SK-N-SH (cell line): Measurements from ENCODE around the gene USP13. TPM values are rescaled to one million over a fixed set of nuclear protein-coding genes. Genes with fewer than 3 reads are reported as not detected.

ENCODE experiments used
- CTCF ChIA-PET: fragments of 300-600, 350-600 bp; formaldehyde crosslinking; extraction: SDS; loops from one replicate; lab custom pipeline; 2021; lab: Yijun Ruan, JAX
- POLR2A ChIA-PET: fragments of 350-600 bp; sonication (Branson Sonifier 250); formaldehyde crosslinking; extraction: SDS; loops from one replicate; lab custom pipeline; 2020; ENCODE audit warnings: antibody characterized with exemption, inconsistent platforms; lab: Yijun Ruan, JAX
- DNase-seq: peaks from one replicate; pipeline ENCODE4 v3.0.0; 2012
- H2AFZ ChIP-seq: fragments of 200-600 bp; sonication (generic); 2 replicates; pipeline ENCODE4 v1.8.1; 2016; ENCODE audit warnings: antibody characterized with exemption, mild to moderate bottlenecking, low read depth
- H3F3A ChIP-seq: fragments of 200-600 bp; sonication (generic); replicated peaks from 2 replicates; pipeline ENCODE3; 2016; ENCODE audit warnings: antibody characterized with exemption, mild to moderate bottlenecking; ENCODE audit not compliant: insufficient read depth
- H3K27ac ChIP-seq, 2 experiments: fragments of 200-500 bp in 1 of 2; fragments of 200-600 bp in 1 of 2; sonication (Bioruptor generic) in 1 of 2; sonication (generic), shearing (Covaris generic) in 1 of 2; 2 replicates each; pipeline versions ENCODE4 v1.5.1 to v1.6.1; 2014 to 2016; ENCODE audit warnings: low read depth in 2 of 2, inconsistent platforms in 1 of 2, low read length in 1 of 2, mild to moderate bottlenecking in 1 of 2, mixed read lengths in 1 of 2
- H3K27me3 ChIP-seq: fragments of 200-600 bp; sonication (generic), shearing (Covaris generic); 2 replicates; pipeline ENCODE4 v1.6.1; 2016; ENCODE audit warnings: mixed run types; ENCODE audit not compliant: insufficient read depth
- H3K36me3 ChIP-seq, 2 experiments: fragments of 200-500 bp in 1 of 2; fragments of 200-600 bp in 1 of 2; sonication (Bioruptor generic) in 1 of 2; sonication (generic) in 1 of 2; replicated peaks in 1 of 2; 2 replicates each; pipeline versions ENCODE3 to v1.5.1; 2014 to 2016; ENCODE audit warnings: low read length in 1 of 2, mild to moderate bottlenecking in 1 of 2; ENCODE audit not compliant: insufficient read depth in 2 of 2, control insufficient read depth in 1 of 2
- H3K4me1 ChIP-seq, 2 experiments: fragments of 200-500 bp in 1 of 2; fragments of 200-600 bp in 1 of 2; sonication (Bioruptor generic) in 1 of 2; sonication (generic), shearing (Covaris generic) in 1 of 2; 2 replicates each; pipeline versions ENCODE4 v1.5.1 to v1.6.1; 2014 to 2016; ENCODE audit warnings: low read depth in 1 of 2, low read length in 1 of 2, mixed run types in 1 of 2; ENCODE audit not compliant: insufficient read depth in 2 of 2, control insufficient read depth in 1 of 2
- H3K4me2 ChIP-seq: fragments of 200-600 bp; sonication (generic), shearing (Covaris generic); 2 replicates; pipeline ENCODE4 v1.6.1; 2017; ENCODE audit warnings: mixed run types
- H3K4me3 ChIP-seq, 2 experiments: fragments of 200-500 bp in 1 of 2; fragments of 200-600 bp in 1 of 2; sonication (Bioruptor generic) in 1 of 2; sonication (generic), shearing (Covaris generic) in 1 of 2; 2 replicates each; pipeline versions ENCODE4 v1.5.1 to v1.8.1; 2014 to 2016; ENCODE audit warnings: low read depth in 2 of 2, inconsistent platforms in 1 of 2, low read length in 1 of 2, mild to moderate bottlenecking in 1 of 2, mixed read lengths in 1 of 2, moderate library complexity in 1 of 2
- H3K79me2 ChIP-seq: fragments of 200-600 bp; sonication (generic); 2 replicates; pipeline ENCODE4 v1.8.1; 2017; ENCODE audit warnings: mild to moderate bottlenecking; ENCODE audit not compliant: insufficient read depth
- H3K9ac ChIP-seq: fragments of 200-600 bp; sonication (generic); 2 replicates; pipeline ENCODE4 v1.6.1; 2017; ENCODE audit warnings: mixed run types
- H3K9me2 ChIP-seq: fragments of 200-600 bp; sonication (generic); 2 replicates; pipeline ENCODE4 v1.6.1; 2017; ENCODE audit warnings: mixed run types
- H3K9me3 ChIP-seq: fragments of 200-600 bp; sonication (generic); 2 replicates; pipeline ENCODE4 v1.6.1; 2017; ENCODE audit warnings: mixed run types, mild to moderate bottlenecking, moderate library complexity
- H4K20me1 ChIP-seq: fragments of 200-600 bp; sonication (generic); 2 replicates; pipeline ENCODE4 v1.6.1; 2017; ENCODE audit warnings: mild to moderate bottlenecking, mixed run types; ENCODE audit not compliant: insufficient read depth
- EZH2phosphoT487 ChIP-seq: fragments of 200-600 bp; sonication (generic); IDR thresholded peaks from 2 replicates; pipeline ENCODE4 v1.6.1; 2017; ENCODE audit warnings: low read depth, mixed run types, mild to moderate bottlenecking, antibody characterized with exemption, moderate library complexity, borderline replicate concordance
- FOXJ3 ChIP-seq: sonication (generic); formaldehyde crosslinking; IDR thresholded peaks from 2 replicates; pipeline ENCODE4 v1.5.1; 2020; ENCODE audit warnings: mild to moderate bottlenecking, missing genetic modification reagents
- GABPA ChIP-seq: IDR thresholded peaks from 2 replicates; pipeline ENCODE4 v1.4.0; 2012; ENCODE audit warnings: low read depth, mild to moderate bottlenecking
- JUND ChIP-seq: IDR thresholded peaks from 2 replicates; pipeline ENCODE4 v1.4.0; 2012
- MAX ChIP-seq: IDR thresholded peaks from 2 replicates; pipeline ENCODE4 v1.4.0; 2012; ENCODE audit warnings: low read depth
- MEF2A ChIP-seq: IDR thresholded peaks from 2 replicates; pipeline ENCODE4 v1.4.0; 2012; ENCODE audit warnings: low read depth, borderline replicate concordance
- RAD21 ChIP-seq: IDR thresholded peaks from 2 replicates; pipeline ENCODE4 v1.6.1; 2012; ENCODE audit warnings: mild to moderate bottlenecking, low read length
- RCOR1 ChIP-seq: fragments of 150-350 bp; IDR thresholded peaks from 2 replicates; pipeline ENCODE4 v1.6.1; 2017; ENCODE audit warnings: antibody characterized with exemption, low read length
- RXRA ChIP-seq: IDR thresholded peaks from 2 replicates; pipeline ENCODE4 v1.4.0; 2012; ENCODE audit warnings: low read depth, mild to moderate bottlenecking, borderline replicate concordance
- YY1 ChIP-seq: IDR thresholded peaks from 2 replicates; pipeline ENCODE4 v1.4.0; 2012; ENCODE audit warnings: low read depth, mild to moderate bottlenecking
- WGBS: methylation state at CpG from one replicate; pipeline ENCODE4 v1.1.6; 2017; ENCODE audit warnings: low lambda C conversion rate; 5-methylcytosine and 5-hydroxymethylcytosine counted together
- polyA plus RNA-seq, 3 experiments: library from polyadenylated mRNA; depleted of rRNA; stranded (reverse); fragments of >200 nt; gene quantifications; 2 replicates each; pipeline ENCODE4 v1.2.3, GENCODE V29; 2012
- TF ChIP-seq, protein P1 (sequence below): IDR thresholded peaks from 2 replicates; pipeline ENCODE4 v1.4.0; 2012; ENCODE audit warnings: low read depth, borderline replicate concordance

The USP13 gene
- polyA plus RNA-seq, 1 of the 3 experiments (the other 2 are of a cell fraction), result 8.2 TPM

DNA sequence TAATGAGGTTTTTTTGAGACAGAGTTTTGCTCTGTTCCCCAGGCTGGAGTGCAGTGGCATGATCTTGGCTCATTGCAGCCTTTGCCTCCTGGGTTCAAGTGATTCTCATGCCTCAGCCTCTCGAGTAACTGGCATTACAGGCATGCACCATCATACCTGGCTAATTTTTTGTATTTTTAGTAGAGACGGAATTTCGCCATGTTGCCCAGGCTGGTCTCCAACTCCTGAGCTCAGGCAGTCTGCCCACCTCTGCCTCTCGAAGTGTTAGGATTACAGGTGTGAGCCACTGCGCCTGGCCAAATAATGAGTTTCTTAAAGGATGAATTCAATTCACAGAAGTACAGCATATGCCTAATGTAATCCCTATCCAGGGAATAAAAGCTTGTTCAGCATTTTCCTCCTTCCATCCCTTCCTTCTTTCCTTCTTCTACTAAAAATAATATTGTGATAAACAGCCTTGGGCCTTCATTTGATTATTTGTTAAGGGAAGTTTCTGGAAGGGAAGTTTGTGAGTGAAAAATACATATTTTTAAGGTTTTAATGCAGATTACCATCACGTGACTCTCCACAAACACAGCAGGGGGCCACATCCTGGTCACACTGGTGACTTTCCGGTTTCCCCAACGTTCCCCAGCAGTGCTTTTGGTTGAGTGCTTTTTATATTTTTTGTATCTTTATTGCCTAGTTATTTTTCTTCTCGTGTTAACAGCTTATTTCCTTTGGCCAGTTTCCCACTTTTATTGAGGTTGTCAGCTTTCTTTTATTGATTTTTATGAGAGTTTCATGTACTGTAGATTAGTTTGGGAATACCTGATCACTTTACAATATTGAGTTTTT is 116.8 kb downstream of the USP13 start:
- H3F3A ChIP-seq, result peaks cover 16% of the 10 kb centered on the region
- H3K4me2 ChIP-seq, result no peak overlapping the region
- H4K20me1 ChIP-seq, result no peaks in the 10 kb centered on the region
- ChIA-PET POLR2A (no interaction called here), CTCF (no interaction called here)
- H3K4me3 ChIP-seq, result no peak overlapping the region
- no peak overlapping the region for H3K9ac ChIP-seq
- no peak overlapping the region for H3K27ac ChIP-seq
- peaks cover 18 to 35% of the 10 kb centered on the region in 2 experiments for H3K4me1 ChIP-seq
- H3K27me3 ChIP-seq, result no peaks in the 10 kb centered on the region
- no peak overlapping the region for H2AFZ ChIP-seq
- H3K79me2 ChIP-seq, result no peaks in the 10 kb centered on the region
- TF ChIP-seq EZH2phosphoT487 (no peak), RCOR1 (no peak), MAX (no peak), MEF2A (no peak)
- H3K9me2 ChIP-seq, result no peaks in the 10 kb centered on the region
- H3K36me3 ChIP-seq, result peaks cover 11 to 44% of the 10 kb centered on the region in 2 experiments
- DNase-seq, result no peak
- 87% methylated on average over 9 of the region's 9 CpGs for WGBS
- no peaks in the 10 kb centered on the region for H3K9me3 ChIP-seq

DNA sequence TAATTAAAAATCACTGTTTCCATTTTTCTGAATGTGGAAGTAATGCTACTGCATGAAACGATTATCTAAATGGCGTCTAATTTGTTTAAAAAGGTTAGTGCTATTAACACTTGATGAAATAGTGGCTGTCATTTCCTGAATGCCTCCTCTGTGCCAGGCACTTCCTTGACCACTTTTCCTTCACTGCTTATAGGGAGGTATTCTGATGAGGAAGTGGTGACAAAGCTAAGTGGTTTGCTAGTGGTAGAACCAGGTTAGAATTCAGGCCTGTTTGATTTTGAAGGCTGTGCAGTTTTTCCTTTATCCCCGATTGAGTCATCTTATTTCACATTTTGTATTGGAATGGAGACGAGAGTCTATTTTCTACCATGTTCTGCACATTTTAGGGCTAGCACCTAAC is 119.0 kb downstream of the USP13 start:
- H4K20me1 ChIP-seq, result no peaks in the 10 kb centered on the region

More for the DNA sequence above, 119.0 kb downstream of the USP13 start:
- Histone ChIP-seq H3K9ac (no peak overlapping the region), H3K79me2 (no peaks in the 10 kb centered on the region)
- TF ChIP-seq MAX, result no peak
- TF ChIP-seq, protein P1, sequence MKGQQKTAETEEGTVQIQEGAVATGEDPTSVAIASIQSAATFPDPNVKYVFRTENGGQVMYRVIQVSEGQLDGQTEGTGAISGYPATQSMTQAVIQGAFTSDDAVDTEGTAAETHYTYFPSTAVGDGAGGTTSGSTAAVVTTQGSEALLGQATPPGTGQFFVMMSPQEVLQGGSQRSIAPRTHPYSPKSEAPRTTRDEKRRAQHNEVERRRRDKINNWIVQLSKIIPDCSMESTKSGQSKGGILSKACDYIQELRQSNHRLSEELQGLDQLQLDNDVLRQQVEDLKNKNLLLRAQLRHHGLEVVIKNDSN, result no peak
- TF ChIP-seq YY1, result no peak
- no peak for TF ChIP-seq RXRA
- TF ChIP-seq FOXJ3 (CRISPR knock-in tag), result no peak
- TF ChIP-seq RAD21, result no peak
- TF ChIP-seq JUND, result no peak
- TF ChIP-seq GABPA, result no peak
- TF ChIP-seq, all 33 proteins: peak for 0
- peaks cover 13% of the 10 kb centered on the region for H3F3A ChIP-seq
- no peaks in the 10 kb centered on the region for H3K9me2 ChIP-seq
- no peaks in the 10 kb centered on the region for H3K9me3 ChIP-seq
- H3K4me1 ChIP-seq, result peaks cover 7 to 26% of the 10 kb centered on the region in 2 experiments
- ChIA-PET POLR2A (no interaction called here), CTCF (no interaction called here)
- no peak overlapping the region for H2AFZ ChIP-seq
- no peaks in the 10 kb centered on the region for H3K27me3 ChIP-seq
- H3K36me3 ChIP-seq, result peaks cover 14 to 31% of the 10 kb centered on the region in 2 experiments
- WGBS, result 95% methylated on average over 4 of the region's 4 CpGs
- no peak overlapping the region for H3K4me2 ChIP-seq
- no peak overlapping the region for H3K27ac ChIP-seq
- no peak overlapping the region for H3K4me3 ChIP-seq
- no peak for DNase-seq
